ENCODE measurements around the gene PCDHA2.

Gene PCDHA2

DNA sequence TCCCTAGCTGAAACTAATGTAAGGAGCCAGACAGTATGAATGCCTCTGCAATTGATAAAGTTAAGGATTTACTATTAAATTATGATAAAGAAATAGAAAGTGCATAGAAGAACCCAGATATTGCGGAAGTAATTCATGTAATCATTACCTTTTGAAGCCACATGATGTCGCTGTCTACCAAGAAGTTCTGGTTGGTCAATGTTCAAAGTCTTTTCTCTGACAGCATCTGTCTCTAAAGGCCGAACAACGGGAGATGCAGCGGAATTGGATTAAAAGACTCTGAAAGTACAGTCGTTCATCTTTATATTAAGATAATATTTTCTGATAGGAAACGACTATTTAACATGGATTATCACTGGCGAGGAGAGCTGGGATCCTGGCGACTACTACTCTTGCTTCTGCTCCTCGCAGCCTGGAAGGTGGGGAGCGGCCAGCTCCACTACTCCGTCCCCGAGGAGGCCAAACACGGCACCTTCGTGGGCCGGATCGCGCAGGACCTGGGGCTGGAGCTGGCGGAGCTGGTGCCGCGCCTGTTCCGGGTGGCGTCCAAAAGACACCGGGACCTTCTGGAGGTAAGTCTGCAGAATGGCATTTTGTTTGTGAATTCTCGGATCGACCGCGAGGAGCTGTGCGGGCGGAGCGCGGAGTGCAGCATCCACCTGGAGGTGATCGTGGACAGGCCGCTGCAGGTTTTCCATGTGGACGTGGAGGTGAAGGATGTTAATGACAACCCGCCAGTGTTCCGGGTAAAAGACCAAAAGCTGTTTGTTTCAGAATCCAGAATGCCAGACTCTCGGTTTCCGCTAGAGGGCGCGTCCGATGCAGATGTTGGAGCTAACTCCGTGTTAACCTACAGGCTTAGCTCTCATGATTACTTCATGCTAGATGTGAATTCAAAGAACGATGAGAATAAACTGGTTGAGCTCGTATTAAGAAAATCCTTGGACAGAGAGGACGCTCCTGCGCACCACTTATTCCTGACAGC lies 46.6 kb downstream of the PCDHA2 start, which contains the start of gene PCDHA8:
Gene PCDHA8 (plus strand): TSS at position 210 of the 985 bp plus-strand sequence. CDS start 135 bp downstream, at position 345.
- H3K4me3 ChIP-seq (ENCODE audit: low read depth, low read length), result no peak within 1 kb of the TSS
- TF ChIP-seq, protein P1, sequence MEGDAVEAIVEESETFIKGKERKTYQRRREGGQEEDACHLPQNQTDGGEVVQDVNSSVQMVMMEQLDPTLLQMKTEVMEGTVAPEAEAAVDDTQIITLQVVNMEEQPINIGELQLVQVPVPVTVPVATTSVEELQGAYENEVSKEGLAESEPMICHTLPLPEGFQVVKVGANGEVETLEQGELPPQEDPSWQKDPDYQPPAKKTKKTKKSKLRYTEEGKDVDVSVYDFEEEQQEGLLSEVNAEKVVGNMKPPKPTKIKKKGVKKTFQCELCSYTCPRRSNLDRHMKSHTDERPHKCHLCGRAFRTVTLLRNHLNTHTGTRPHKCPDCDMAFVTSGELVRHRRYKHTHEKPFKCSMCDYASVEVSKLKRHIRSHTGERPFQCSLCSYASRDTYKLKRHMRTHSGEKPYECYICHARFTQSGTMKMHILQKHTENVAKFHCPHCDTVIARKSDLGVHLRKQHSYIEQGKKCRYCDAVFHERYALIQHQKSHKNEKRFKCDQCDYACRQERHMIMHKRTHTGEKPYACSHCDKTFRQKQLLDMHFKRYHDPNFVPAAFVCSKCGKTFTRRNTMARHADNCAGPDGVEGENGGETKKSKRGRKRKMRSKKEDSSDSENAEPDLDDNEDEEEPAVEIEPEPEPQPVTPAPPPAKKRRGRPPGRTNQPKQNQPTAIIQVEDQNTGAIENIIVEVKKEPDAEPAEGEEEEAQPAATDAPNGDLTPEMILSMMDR (IDR thresholded peaks at IDR 0.05; ENCODE audit: low read depth, low read length, missing control alignments), result no peak
- no peak for DNase-seq (ENCODE audit: low read depth)

DNA sequence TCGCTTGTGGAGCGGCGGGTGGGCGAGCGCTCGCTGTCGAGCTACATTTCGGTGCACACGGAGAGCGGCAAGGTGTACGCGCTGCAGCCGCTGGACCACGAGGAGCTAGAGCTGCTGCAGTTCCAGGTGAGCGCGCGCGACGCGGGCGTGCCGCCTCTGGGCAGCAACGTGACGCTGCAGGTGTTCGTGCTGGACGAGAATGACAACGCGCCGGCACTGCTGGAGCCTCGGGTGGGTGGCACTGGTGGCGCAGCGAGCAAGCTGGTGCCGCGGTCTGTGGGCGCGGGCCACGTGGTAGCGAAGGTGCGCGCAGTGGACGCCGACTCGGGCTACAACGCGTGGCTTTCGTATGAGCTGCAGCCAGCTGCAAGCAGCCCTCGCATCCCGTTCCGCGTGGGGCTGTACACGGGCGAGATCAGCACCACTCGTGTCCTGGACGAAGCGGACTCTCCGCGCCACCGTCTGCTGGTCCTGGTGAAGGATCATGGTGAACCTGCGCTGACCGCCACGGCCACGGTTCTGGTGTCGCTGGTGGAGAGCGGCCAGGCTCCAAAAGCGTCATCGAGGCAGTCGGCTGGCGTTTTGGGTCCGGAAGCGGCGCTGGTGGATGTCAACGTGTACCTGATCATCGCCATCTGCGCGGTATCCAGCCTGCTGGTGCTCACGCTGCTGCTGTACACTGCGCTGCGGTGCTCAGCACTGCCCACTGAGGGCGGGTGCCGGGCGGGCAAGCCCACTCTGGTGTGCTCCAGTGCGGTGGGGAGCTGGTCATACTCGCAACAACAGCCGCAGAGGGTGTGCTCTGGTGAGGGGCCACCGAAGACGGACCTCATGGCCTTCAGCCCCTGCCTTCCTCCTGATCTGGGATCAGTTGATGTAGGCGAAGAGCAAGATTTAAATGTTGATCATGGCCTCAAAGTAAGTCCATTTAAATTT lies 48.4 kb downstream of the PCDHA2 start:
- no peak for DNase-seq (ENCODE audit: low read depth)
- H3K4me3 ChIP-seq (ENCODE audit: low read depth, low read length), result no peak overlapping the region
- TF ChIP-seq, protein P1 (IDR thresholded peaks at IDR 0.05; ENCODE audit: low read depth, low read length, missing control alignments), result no peak

Data from GM12864 (cell line).